AG04450 (cell line): Measurements from ENCODE around the gene XYLT1. TPM values are rescaled to one million over a fixed set of nuclear protein-coding genes. Genes with fewer than 3 reads are reported as not detected.

Experiments
- CTCF ChIA-PET: fragments of 300-600, 350-600 bp; formaldehyde crosslinking; extraction: SDS; loops from one replicate; lab custom pipeline; 2022; ENCODE audit warnings: antibody characterized with exemption, inconsistent platforms; lab: Charles Lee
- POLR2A ChIA-PET: fragments of 350-600 bp; formaldehyde crosslinking; extraction: SDS; loops from one replicate; lab custom pipeline; 2021; ENCODE audit warnings: antibody characterized with exemption, inconsistent platforms; lab: Yijun Ruan, JAX
- DNase-seq: peaks from one replicate; pipeline ENCODE4 v3.0.0-alpha.2; 2011; ENCODE audit warnings: low read depth, low spot score
- H3K27ac ChIP-seq: one replicate; pipeline ENCODE4 v1.5.1; 2012; ENCODE audit warnings: low read depth, low read length, control low read depth
- H3K27me3 ChIP-seq: one replicate; pipeline ENCODE4 v1.6.0; 2012; ENCODE audit warnings: low read length; ENCODE audit not compliant: control insufficient read depth, insufficient read depth
- H3K4me3 ChIP-seq: 2 replicates; pipeline ENCODE4 v1.5.1; 2011; ENCODE audit warnings: mild to moderate bottlenecking, low read depth, low read length, control low read depth
- H3K9me3 ChIP-seq: 2 replicates; pipeline ENCODE4 v1.5.1; 2012; ENCODE audit warnings: low read length; ENCODE audit not compliant: control insufficient read depth, insufficient read depth
- polyA plus RNA-seq: library from polyadenylated mRNA; depleted of rRNA; stranded (reverse); fragments of >200 nt; gene quantifications from 2 replicates; pipeline ENCODE4 v1.2.3, GENCODE V29; 2011
- TF ChIP-seq, protein P1 (sequence below): IDR thresholded peaks from 2 replicates; pipeline ENCODE4 v1.5.1; 2011; ENCODE audit warnings: low read depth, low read length, control low read depth, inconsistent platforms

The XYLT1 gene
- polyA plus RNA-seq, 1 experiment: 6.7 TPM

GRCh38 chr16:17354141-17354601, 116.6 kb downstream of the XYLT1 start:
- CTCF ChIA-PET: no interaction called here
- POLR2A ChIA-PET: no interaction called here
- Histone ChIP-seq H3K4me3 (no peak overlapping the region), H3K27ac (no peak overlapping the region), H3K9me3 (no peaks in the 10 kb centered on the region), H3K27me3 (no peaks in the 10 kb centered on the region)
- no peak for DNase-seq
- TF ChIP-seq, protein P1, sequence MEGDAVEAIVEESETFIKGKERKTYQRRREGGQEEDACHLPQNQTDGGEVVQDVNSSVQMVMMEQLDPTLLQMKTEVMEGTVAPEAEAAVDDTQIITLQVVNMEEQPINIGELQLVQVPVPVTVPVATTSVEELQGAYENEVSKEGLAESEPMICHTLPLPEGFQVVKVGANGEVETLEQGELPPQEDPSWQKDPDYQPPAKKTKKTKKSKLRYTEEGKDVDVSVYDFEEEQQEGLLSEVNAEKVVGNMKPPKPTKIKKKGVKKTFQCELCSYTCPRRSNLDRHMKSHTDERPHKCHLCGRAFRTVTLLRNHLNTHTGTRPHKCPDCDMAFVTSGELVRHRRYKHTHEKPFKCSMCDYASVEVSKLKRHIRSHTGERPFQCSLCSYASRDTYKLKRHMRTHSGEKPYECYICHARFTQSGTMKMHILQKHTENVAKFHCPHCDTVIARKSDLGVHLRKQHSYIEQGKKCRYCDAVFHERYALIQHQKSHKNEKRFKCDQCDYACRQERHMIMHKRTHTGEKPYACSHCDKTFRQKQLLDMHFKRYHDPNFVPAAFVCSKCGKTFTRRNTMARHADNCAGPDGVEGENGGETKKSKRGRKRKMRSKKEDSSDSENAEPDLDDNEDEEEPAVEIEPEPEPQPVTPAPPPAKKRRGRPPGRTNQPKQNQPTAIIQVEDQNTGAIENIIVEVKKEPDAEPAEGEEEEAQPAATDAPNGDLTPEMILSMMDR: no peak

GRCh38 chr16:17353561-17353960, 117.2 kb downstream of the XYLT1 start:
- H3K27ac ChIP-seq: no peak overlapping the region
- CTCF ChIA-PET: no interaction called here
- DNase-seq: no peak

GRCh38 chr16:17351441-17352035, 119.2 kb downstream of the XYLT1 start:
- Histone ChIP-seq H3K9me3 (no peaks in the 10 kb centered on the region), H3K4me3 (no peak overlapping the region), H3K27ac (no peak overlapping the region), H3K27me3 (no peaks in the 10 kb centered on the region)
- CTCF ChIA-PET: no interaction called here
- POLR2A ChIA-PET: no interaction called here
- TF ChIP-seq, protein P1: no peak
- DNase-seq: no peak

More at GRCh38 chr16:17353561-17353960, 117.2 kb downstream of the XYLT1 start:
- H3K9me3 ChIP-seq: no peaks in the 10 kb centered on the region
- POLR2A ChIA-PET: no interaction called here
- H3K27me3 ChIP-seq: no peaks in the 10 kb centered on the region
- TF ChIP-seq, protein P1: no peak
- no peak overlapping the region for H3K4me3 ChIP-seq

DNA sequence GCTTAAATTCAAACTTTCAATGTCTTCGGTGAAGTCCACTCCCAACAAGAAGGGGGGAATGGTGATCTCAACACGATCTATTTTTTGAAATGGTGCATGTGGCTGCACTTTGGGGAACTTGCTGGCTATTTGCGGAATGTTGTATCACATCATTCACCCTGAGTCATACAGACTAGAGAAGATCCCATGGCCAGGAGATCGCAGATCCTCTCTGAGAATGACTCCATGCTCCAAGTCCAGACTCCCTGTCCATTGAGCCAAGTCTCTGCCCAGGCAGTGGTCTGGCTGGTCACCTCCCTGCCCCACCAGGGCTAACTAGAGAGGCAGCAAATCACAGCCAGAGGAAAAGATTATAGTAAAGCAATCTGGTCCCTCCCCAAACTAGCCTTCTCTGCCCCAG, 120.6 kb downstream of the XYLT1 start:
- DNase-seq: no peak
- Histone ChIP-seq H3K4me3 (no peak overlapping the region), H3K27ac (no peak overlapping the region), H3K27me3 (no peaks in the 10 kb centered on the region), H3K9me3 (no peaks in the 10 kb centered on the region)
- CTCF ChIA-PET: no interaction called here
- POLR2A ChIA-PET: no interaction called here
- TF ChIP-seq, protein P1: no peak

GRCh38 chr16:17348826-17349225, 121.9 kb downstream of the XYLT1 start:
- DNase-seq: no peak
- no peaks in the 10 kb centered on the region for H3K27me3 ChIP-seq
- ChIA-PET POLR2A (no interaction called here), CTCF (no interaction called here)
- no peak overlapping the region for H3K27ac ChIP-seq
- TF ChIP-seq, protein P1: no peak
- no peaks in the 10 kb centered on the region for H3K9me3 ChIP-seq
- H3K4me3 ChIP-seq: no peak overlapping the region
